T-helper 1 cell treated with Interleukin-12 subunit alpha and Interleukin-12 subunit beta and Interleukin-4 antibody, amounts not matched to agents 30 μg/mL and 1 μg/mL, for 36 hours (primary cell): ENCODE measurements around the gene EFCAB3.
A peak's percentile ranks its signal among the peaks of the same experiment; 100 is the strongest.
"Not testable (repeated sequence)": the region's sequence is repeated elsewhere in the genome, so short reads cannot be mapped to it uniquely, and the experiment has no call there.

Experiments used
- H3K27ac Mint-ChIP-seq: one replicate; pipeline ENCODE4 v1.8.0; 2021; ENCODE audit warnings: mild to moderate bottlenecking, mixed read lengths
- H3K27me3 Mint-ChIP-seq: one replicate; pipeline ENCODE4 v1.8.0; 2021; ENCODE audit warnings: low read depth, mixed read lengths
- H3K36me3 Mint-ChIP-seq: one replicate; pipeline ENCODE4 v1.8.0; 2021; ENCODE audit warnings: low read depth, mixed read lengths
- H3K4me1 Mint-ChIP-seq: one replicate; pipeline ENCODE4 v1.8.0; 2021; ENCODE audit warnings: low read depth, mixed read lengths
- H3K4me3 Mint-ChIP-seq: one replicate; pipeline ENCODE4 v1.8.0; 2021; ENCODE audit warnings: mild to moderate bottlenecking, moderate library complexity, mixed read lengths
- H3K9me3 Mint-ChIP-seq: one replicate; pipeline ENCODE4 v1.8.0; 2021; ENCODE audit warnings: mixed read lengths

EFCAB3 gene

DNA sequence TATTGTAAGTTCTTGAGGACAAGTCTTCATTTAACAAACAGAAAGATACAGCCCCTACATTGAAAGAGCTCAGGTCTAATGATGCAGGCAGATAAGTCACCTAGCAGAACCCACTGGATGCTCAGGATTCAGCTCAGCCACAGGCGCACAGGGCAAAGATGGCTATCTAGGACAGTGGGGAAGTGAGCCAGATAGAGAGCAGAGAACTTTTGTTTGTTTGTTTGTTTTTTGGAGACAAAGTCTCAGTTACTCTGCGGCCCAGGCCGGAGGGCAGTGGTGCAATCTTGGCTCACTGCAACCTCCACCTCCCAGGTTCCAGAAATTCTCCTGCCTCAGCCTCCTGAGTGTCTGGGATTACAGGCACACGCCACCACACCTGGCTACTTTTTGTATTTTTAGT is 63.7 kb downstream of the EFCAB3 start:
- Mint-ChIP-seq H3K4me3 (no peak overlapping the region), H3K4me1 (peaks cover 2% of the 10 kb centered on the region), H3K27ac (no peak overlapping the region), H3K9me3 (no peaks in the 10 kb centered on the region), H3K27me3 (no peaks in the 10 kb centered on the region), H3K36me3 (peaks cover 27% of the 10 kb centered on the region)

DNA sequence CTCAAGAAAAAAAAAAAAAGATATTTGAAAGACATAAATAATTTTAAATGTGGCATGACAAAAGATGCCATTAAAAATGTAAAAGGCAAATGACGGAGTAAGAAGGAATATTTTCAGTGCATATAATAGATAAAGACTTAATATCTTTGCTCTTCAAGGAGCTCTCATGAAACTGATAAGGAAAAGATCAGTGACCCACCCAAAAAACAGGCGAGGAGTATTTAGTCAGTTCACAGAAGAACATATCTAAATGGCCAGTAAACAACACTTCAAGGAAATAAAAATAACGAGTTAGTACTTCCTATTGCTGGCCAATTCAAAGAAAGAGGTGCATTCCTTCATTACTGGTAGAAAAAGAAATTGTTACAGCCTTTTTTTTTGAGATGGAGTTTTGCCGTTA is 65.4 kb downstream of the EFCAB3 start:
- H3K4me1 Mint-ChIP-seq, H3K4me3 Mint-ChIP-seq, H3K27ac Mint-ChIP-seq, H3K9me3 Mint-ChIP-seq, H3K27me3 Mint-ChIP-seq: not testable (repeated sequence)
- peaks cover 25% of the 10 kb centered on the region for H3K36me3 Mint-ChIP-seq

DNA sequence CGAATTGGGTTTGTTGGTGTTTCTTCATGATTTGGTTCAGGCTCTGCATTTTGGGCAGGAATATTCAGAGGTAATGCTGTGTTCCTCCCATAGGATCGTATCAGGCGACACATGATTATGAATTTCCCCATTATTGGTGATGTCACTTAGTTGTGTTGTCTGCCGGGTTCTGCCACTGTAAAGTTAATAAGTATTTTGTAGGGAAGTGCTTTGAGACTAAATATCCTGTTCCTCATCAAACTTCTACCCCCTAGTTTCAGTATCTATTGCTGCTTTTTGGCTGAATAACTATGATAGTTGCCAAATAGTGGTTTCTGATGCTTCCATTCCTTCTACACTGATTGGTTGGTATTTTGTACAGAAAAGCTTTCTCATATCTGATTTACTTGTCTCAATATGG is 71.8 kb downstream of the EFCAB3 start:
- H3K4me1 Mint-ChIP-seq, H3K4me3 Mint-ChIP-seq, H3K27me3 Mint-ChIP-seq, H3K9me3 Mint-ChIP-seq, H3K27ac Mint-ChIP-seq: not testable (repeated sequence)
- H3K36me3 Mint-ChIP-seq: peaks cover 15% of the 10 kb centered on the region

DNA sequence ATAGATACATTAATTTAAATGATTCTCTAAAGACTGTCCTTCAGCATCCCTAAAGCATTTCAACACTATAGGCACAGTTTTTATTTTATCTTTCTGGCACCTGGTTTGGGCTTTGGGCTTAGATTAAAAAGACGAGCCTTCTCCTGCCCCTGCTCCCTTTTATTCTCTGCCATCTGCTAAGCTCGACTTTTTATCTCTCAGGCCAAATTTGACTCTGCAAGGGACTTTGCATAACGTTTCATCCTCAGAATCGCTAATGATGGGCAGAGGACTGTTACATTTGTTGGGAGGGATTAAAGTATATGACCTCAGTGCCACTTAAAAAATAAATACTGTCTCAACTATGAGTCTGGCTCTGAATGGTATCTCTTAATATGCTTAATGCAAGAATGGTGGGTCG is 72.7 kb downstream of the EFCAB3 start:
- H3K4me1 Mint-ChIP-seq, H3K9me3 Mint-ChIP-seq, H3K27me3 Mint-ChIP-seq, H3K27ac Mint-ChIP-seq, H3K36me3 Mint-ChIP-seq, H3K4me3 Mint-ChIP-seq: not testable (repeated sequence)

DNA sequence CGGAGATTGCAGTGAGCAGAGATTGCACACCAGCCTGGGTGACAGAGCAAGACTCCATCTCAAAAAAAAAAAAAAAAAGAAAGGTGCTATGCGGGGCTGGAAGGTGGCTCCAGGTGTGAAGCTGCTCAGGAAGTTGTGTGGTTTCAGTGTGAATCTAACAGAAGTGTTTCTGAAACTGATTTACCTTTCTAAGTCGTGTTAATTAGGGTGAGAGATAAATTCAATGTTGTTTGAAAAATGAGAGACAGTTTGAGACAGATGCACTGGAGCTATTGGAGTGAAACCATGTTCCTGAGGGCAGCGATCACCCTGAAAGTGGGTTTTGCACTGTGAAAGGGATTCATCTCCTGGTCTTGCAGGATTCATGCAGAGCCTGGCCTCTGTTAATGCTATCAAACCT is 73.3 kb downstream of the EFCAB3 start:
- H3K4me1 Mint-ChIP-seq, H3K36me3 Mint-ChIP-seq, H3K27me3 Mint-ChIP-seq, H3K9me3 Mint-ChIP-seq, H3K4me3 Mint-ChIP-seq: not testable (repeated sequence)
- peak overlapping the region; percentile 22 for H3K27ac Mint-ChIP-seq

DNA sequence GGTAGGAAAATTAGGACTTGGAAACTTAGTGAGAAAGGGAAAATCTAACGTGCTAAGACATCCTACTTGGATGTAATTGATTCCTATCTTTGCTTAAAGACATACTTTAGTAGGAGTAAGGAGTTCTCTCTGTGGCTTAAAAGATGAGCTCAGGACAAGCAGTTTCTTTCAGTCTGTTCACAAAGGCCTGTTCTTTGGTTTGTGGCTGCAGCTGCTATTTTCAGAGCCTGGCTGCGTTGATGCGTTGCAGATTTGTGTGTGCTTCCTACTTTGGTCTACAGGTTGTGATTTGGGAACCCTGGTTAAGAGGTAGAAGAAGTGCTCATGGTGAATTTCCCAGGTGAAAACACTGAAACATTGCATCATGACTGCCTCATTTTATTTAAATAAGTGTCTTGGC is 73.8 kb downstream of the EFCAB3 start:
- H3K9me3 Mint-ChIP-seq, H3K27ac Mint-ChIP-seq, H3K4me1 Mint-ChIP-seq, H3K4me3 Mint-ChIP-seq, H3K27me3 Mint-ChIP-seq, H3K36me3 Mint-ChIP-seq: not testable (repeated sequence)

DNA sequence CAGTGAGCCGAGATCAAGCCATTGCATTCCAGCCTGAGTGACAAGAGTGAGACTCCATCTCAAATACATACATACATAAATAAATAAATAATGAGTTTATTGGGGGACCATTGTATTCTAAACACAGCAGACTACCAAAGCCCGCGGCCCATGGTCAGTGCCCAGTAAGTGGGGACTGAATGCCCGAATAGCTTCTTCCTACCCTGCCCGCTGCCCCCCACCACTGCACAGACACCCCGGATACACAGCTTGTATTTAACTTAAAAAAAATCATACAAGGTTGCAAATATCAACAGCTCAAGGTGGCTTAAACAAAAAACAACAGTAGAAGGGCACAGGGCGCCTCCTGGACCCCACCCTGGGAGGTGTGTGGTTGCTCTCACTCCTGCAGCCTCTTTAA is 75.7 kb downstream of the EFCAB3 start:
- H3K4me1 Mint-ChIP-seq: peaks cover 6% of the 10 kb centered on the region
- H3K27ac Mint-ChIP-seq: no peak overlapping the region
- no peak overlapping the region for H3K4me3 Mint-ChIP-seq
- peaks cover 4% of the 10 kb centered on the region for H3K36me3 Mint-ChIP-seq
- H3K9me3 Mint-ChIP-seq: no peaks in the 10 kb centered on the region
- H3K27me3 Mint-ChIP-seq: peaks cover 3% of the 10 kb centered on the region

DNA sequence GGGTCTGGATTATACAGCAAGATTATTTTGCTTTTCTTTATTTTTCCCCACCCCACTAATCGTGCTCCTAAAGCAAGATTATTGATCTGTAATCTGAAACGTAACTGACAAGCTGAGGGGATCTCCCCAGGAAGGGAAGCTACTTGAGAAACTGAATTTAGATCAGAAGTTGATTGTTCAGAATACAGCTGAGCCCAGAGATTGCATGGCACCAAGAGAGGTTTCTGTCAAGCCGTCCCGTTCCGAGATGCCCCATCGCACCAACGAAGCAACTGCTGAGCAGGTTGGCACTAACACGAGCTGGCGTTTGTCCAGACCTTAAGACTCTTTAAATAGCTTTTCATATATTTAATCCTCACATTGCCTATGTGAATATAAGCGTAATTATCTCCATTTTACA is 78.1 kb downstream of the EFCAB3 start:
- not testable (repeated sequence) for H3K4me3 Mint-ChIP-seq, H3K27ac Mint-ChIP-seq

DNA sequence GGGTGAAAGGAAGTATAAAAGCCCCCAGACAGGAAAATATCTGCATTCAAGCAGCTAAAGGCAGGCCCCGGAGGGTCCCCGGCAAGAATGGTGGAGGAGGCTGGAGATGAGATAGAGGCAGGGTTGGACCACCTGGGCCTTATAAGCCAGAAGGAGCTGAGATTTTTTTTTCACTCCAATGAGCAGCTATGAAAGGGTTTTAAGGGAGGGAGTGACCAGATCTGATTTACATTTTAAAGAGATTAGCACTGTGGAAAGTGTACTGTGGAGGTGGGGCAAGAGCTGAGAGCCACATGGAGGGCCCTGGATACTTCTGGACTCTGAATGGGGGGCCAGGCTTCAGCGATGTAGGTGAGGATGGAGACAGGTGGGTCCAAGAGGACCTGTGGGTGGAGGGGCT is 84.1 kb downstream of the EFCAB3 start:
- H3K36me3 Mint-ChIP-seq, H3K27me3 Mint-ChIP-seq, H3K4me1 Mint-ChIP-seq, H3K9me3 Mint-ChIP-seq, H3K4me3 Mint-ChIP-seq, H3K27ac Mint-ChIP-seq: not testable (repeated sequence)

More for the DNA sequence above, 78.1 kb downstream of the EFCAB3 start:
- H3K4me1 Mint-ChIP-seq, H3K9me3 Mint-ChIP-seq, H3K27me3 Mint-ChIP-seq, H3K36me3 Mint-ChIP-seq: not testable (repeated sequence)

DNA sequence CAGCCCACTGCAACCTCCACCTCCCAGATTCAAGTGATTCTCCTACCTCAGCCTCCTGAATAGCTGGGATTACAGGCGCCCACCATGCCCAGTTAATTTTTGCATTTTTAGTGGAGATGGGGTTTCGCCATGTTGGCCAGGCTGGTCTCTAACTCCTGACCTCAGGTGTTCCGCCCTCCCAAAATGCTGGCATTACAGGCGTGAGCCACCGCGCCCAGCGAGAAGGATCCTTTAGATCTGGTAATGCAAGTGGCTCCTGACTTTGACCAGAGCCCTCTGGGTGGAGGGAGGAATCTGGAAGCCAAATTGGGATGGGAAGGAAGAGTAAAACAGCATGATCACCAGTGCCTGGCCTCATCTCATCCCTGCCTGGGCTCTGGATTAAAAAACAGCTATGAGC is 84.9 kb downstream of the EFCAB3 start:
- not testable (repeated sequence) for H3K4me1 Mint-ChIP-seq, H3K9me3 Mint-ChIP-seq, H3K36me3 Mint-ChIP-seq, H3K27ac Mint-ChIP-seq, H3K4me3 Mint-ChIP-seq, H3K27me3 Mint-ChIP-seq
